Panc1 (cell line): ENCODE measurements around the gene SUMF1. TPM values are rescaled to one million over a fixed set of nuclear protein-coding genes. Genes with fewer than 3 reads are reported as not detected.

Experiments used
- ATAC-seq: fragments of 200-7000 bp; cut with Tn5 transposase; 2 replicates; pipeline ENCODE4 v1.9.1; 2020; ENCODE audit warnings: mild to moderate bottlenecking, moderate library complexity
- BruUV-seq: library from RNA; stranded (reverse); fragments of 400-500 nt; replicated peaks from 2 replicates; lab custom pipeline; 2021; lab: Mats Ljungman, UMichigan
- CTCF ChIA-PET: fragments of 300-600 bp; sonication (Branson Sonifier 250); formaldehyde crosslinking; loops from one replicate; lab custom pipeline; 2022; ENCODE audit warnings: antibody characterized with exemption; lab: Charles Lee
- POLR2A ChIA-PET: fragments of 300-600 bp; sonication (Branson Sonifier 250); formaldehyde crosslinking; loops from one replicate; lab custom pipeline; 2022; ENCODE audit warnings: antibody characterized with exemption; lab: Charles Lee
- DNase-seq: peaks from one replicate; pipeline ENCODE4 v3.0.0-alpha.2; 2010; ENCODE audit warnings: low read depth, low spot score
- H3K27ac ChIP-seq: 2 replicates; pipeline ENCODE4 v1.5.1; 2011; ENCODE audit warnings: mild to moderate bottlenecking, low read length, inconsistent platforms
- H3K27me3 ChIP-seq: fragments of 200-500 bp; sonication (Bioruptor generic); 2 replicates; pipeline ENCODE4 v1.6.0; 2014; ENCODE audit warnings: low read length, inconsistent platforms; ENCODE audit not compliant: control insufficient read depth, insufficient read depth
- H3K36me3 ChIP-seq: fragments of 200-500 bp; sonication (Bioruptor generic); 2 replicates; pipeline ENCODE4 v1.5.1; 2014; ENCODE audit warnings: inconsistent platforms, mild to moderate bottlenecking, low read length, moderate library complexity; ENCODE audit not compliant: control insufficient read depth, insufficient read depth
- H3K4me1 ChIP-seq: 2 replicates; pipeline ENCODE4 v1.5.1; 2011; ENCODE audit warnings: inconsistent platforms, mild to moderate bottlenecking, low read length, moderate library complexity; ENCODE audit not compliant: control insufficient read depth, insufficient read depth
- H3K4me3 ChIP-seq, 2 experiments: 2 replicates each; pipeline ENCODE4 v1.5.1; 2011 to 2012; ENCODE audit warnings: low read depth in 2 of 2, low read length in 2 of 2, mild to moderate bottlenecking in 2 of 2, inconsistent platforms in 1 of 2, moderate library complexity in 1 of 2
- H3K9me3 ChIP-seq: fragments of 200-500 bp; sonication (Bioruptor generic); 2 replicates; pipeline ENCODE4 v1.5.1; 2014; ENCODE audit warnings: low read depth, mild to moderate bottlenecking, inconsistent platforms, low read length, moderate library complexity; ENCODE audit not compliant: control insufficient read depth, insufficient read depth
- CTCF ChIP-seq: fragments of 450-650 bp; IDR thresholded peaks from 2 replicates; pipeline ENCODE4 v1.5.1; 2017; ENCODE audit warnings: mild to moderate bottlenecking
- POLR2AphosphoS5 ChIP-seq: IDR thresholded peaks from 2 replicates; pipeline ENCODE4 v1.6.1; 2012; ENCODE audit warnings: mild to moderate bottlenecking, low read depth, low read length, moderate library complexity
- REST ChIP-seq, 2 experiments: IDR thresholded peaks; 2 replicates each; pipeline ENCODE4 v1.6.1; 2011 to 2012; ENCODE audit warnings: low read depth in 2 of 2, control low read depth in 1 of 2, low read length in 1 of 2, mild to moderate bottlenecking in 1 of 2, moderate library complexity in 1 of 2; ENCODE audit not compliant: insufficient read depth in 1 of 2
- SIN3A ChIP-seq: IDR thresholded peaks from 2 replicates; pipeline ENCODE4 v1.6.1; 2012; ENCODE audit warnings: low read depth, mild to moderate bottlenecking, low read length, moderate library complexity, borderline replicate concordance; ENCODE audit not compliant: insufficient read depth
- TCF7L2 ChIP-seq: IDR thresholded peaks from 2 replicates; pipeline ENCODE4 v1.6.1; 2011; ENCODE audit warnings: mild to moderate bottlenecking, low read depth, low read length, inconsistent platforms
- in situ Hi-C: cut with HindIII; loops from 2 replicates; pipeline ENCODE4 v1.10.0; 2016; ENCODE audit warnings: low sequenced_read_pairs, low pct_unique_long_range_greater_than_20kb
- intact Hi-C: fragments of 100-400 bp; cut with micrococcal nuclease; formaldehyde crosslinking; loops from one replicate; pipeline ENCODE4 v1.10.0; 2022; ENCODE audit not compliant: unreplicated experiment
- total RNA-seq: library from RNA; stranded (reverse); gene quantifications from one replicate; pipeline ENCODE4 v1.2.1, GENCODE V29; 2021; ENCODE audit not compliant: unreplicated experiment

The SUMF1 gene
- total RNA-seq, 1 experiment from 2014 or later: 15.5 TPM

GRCh38 chr3:4380013-4380412 is 87.1 kb downstream of the SUMF1 start:
- Histone ChIP-seq H3K4me3 (no peak overlapping the region), H3K27ac (no peak overlapping the region), H3K36me3 (no peaks in the 10 kb centered on the region), H3K4me1 (no peaks in the 10 kb centered on the region), H3K27me3 (no peaks in the 10 kb centered on the region), H3K9me3 (no peaks in the 10 kb centered on the region)
- in situ Hi-C loops: no loop called here
- intact Hi-C loops: no loop called here
- no TSS peak for BruUV-seq
- DNase-seq: no peak
- ChIA-PET CTCF (no interaction called here), POLR2A (no interaction called here)
- no peak for ATAC-seq
- no peak for TF ChIP-seq CTCF

- no peaks in the 10 kb centered on the region for H3K4me1 ChIP-seq
- H3K27me3 ChIP-seq: no peaks in the 10 kb centered on the region
- H3K4me3 ChIP-seq: no peak overlapping the region
- no TSS peak for BruUV-seq
- H3K27ac ChIP-seq: no peak overlapping the region
- DNase-seq (no peak), ATAC-seq (no peak)
- in situ Hi-C loops (no loop called here), intact Hi-C loops (no loop called here)
- ChIA-PET POLR2A (no interaction called here), CTCF (no interaction called here)
- no peaks in the 10 kb centered on the region for H3K36me3 ChIP-seq
- TF ChIP-seq SIN3A (no peak), REST (IDR thresholded peaks at IDR 0.05; ENCODE audit: insufficient read depth in 1 of 2, low read depth in 2 of 2, low read length in 1 of 2) (no peak), CTCF (no peak), TCF7L2 (no peak), POLR2AphosphoS5 (no peak)
- H3K9me3 ChIP-seq: no peaks in the 10 kb centered on the region
These were observed 90.6 kb downstream of the SUMF1 start for GRCh38 chr3:4376499-4376898.

- H3K27ac ChIP-seq: no peak overlapping the region
- H3K36me3 ChIP-seq: no peaks in the 10 kb centered on the region
- intact Hi-C loops: no loop called here
- H3K9me3 ChIP-seq: no peaks in the 10 kb centered on the region
- no peaks in the 10 kb centered on the region for H3K27me3 ChIP-seq
- no peaks in the 10 kb centered on the region for H3K4me1 ChIP-seq
- TF ChIP-seq POLR2AphosphoS5 (no peak), REST (IDR thresholded peaks at IDR 0.05; ENCODE audit: insufficient read depth in 1 of 2, low read depth in 2 of 2, low read length in 1 of 2) (no peak), TCF7L2 (no peak), CTCF (no peak), SIN3A (no peak)
- POLR2A ChIA-PET: no interaction called here
- CTCF ChIA-PET: no interaction called here
- ATAC-seq (no peak), DNase-seq (no peak)
- no TSS peak for BruUV-seq
- in situ Hi-C loops: no loop called here
- H3K4me3 ChIP-seq: no peak overlapping the region
These were observed 91.2 kb downstream of the SUMF1 start for GRCh38 chr3:4375911-4376310.
